WTC11 (cell line): Measurements from ENCODE around the gene UPF3A. TPM values are rescaled to one million over a fixed set of nuclear protein-coding genes. Genes with fewer than 3 reads are reported as not detected.

Experiments used
- AFF4 ChIP-seq: sonication (generic); formaldehyde crosslinking; IDR thresholded peaks from 2 replicates; pipeline ENCODE4 v1.8.1; 2023; ENCODE audit warnings: mild to moderate bottlenecking, missing genetic modification reagents, borderline replicate concordance
- AR ChIP-seq: fragments of 250-450 bp; sonication (Bioruptor Pico); IDR thresholded peaks from 2 replicates; pipeline ENCODE4 v1.9.0; 2021; ENCODE audit warnings: mild to moderate bottlenecking
- ATF6 ChIP-seq: sonication (generic); formaldehyde crosslinking; IDR thresholded peaks from 2 replicates; pipeline ENCODE4 v1.8.1; 2023; ENCODE audit warnings: mild to moderate bottlenecking, missing genetic modification reagents
- CDX4 ChIP-seq: fragments of 250-450 bp; sonication (Bioruptor Pico); IDR thresholded peaks from 2 replicates; pipeline ENCODE4 v1.9.0; 2021; ENCODE audit warnings: moderate library complexity, mild to moderate bottlenecking, inconsistent platforms, borderline replicate concordance
- ETV6 ChIP-seq: sonication (generic); formaldehyde crosslinking; IDR thresholded peaks from 2 replicates; pipeline ENCODE4 v1.8.1; 2022; ENCODE audit warnings: mild to moderate bottlenecking, missing genetic modification reagents
- FOXP4 ChIP-seq: sonication (generic); formaldehyde crosslinking; IDR thresholded peaks from 2 replicates; pipeline ENCODE4 v1.8.0; 2022; ENCODE audit warnings: mild to moderate bottlenecking, missing genetic modification reagents
- GTF2I ChIP-seq: fragments of 250-450 bp; sonication (Bioruptor Pico); conservative IDR thresholded peaks from 2 replicates; pipeline ENCODE4 v1.4.0; 2021; ENCODE audit warnings: mild to moderate bottlenecking
- HMGA2 ChIP-seq: fragments of 250-450 bp; sonication (Bioruptor Pico); IDR thresholded peaks from 2 replicates; pipeline ENCODE4 v1.4.0; 2021; ENCODE audit warnings: mild to moderate bottlenecking, moderate library complexity
- HMGXB4 ChIP-seq: sonication (generic); formaldehyde crosslinking; IDR thresholded peaks from 2 replicates; pipeline ENCODE4 v1.8.1; 2023; ENCODE audit warnings: mild to moderate bottlenecking, moderate library complexity, missing genetic modification reagents
- KAT7 ChIP-seq: sonication (generic); formaldehyde crosslinking; IDR thresholded peaks from 2 replicates; pipeline ENCODE4 v1.8.1; 2023; ENCODE audit warnings: missing genetic modification reagents, mild to moderate bottlenecking, borderline replicate concordance
- MXD4 ChIP-seq: fragments of 250-450 bp; sonication (Bioruptor Pico); IDR thresholded peaks from 2 replicates; pipeline ENCODE4 v1.8.0; 2021; ENCODE audit warnings: mild to moderate bottlenecking, moderate library complexity, borderline replicate concordance
- MYBL2 ChIP-seq: sonication (generic); formaldehyde crosslinking; IDR thresholded peaks from 2 replicates; pipeline ENCODE4 v1.8.1; 2023; ENCODE audit warnings: mild to moderate bottlenecking, moderate library complexity, missing genetic modification reagents
- NFE2L1 ChIP-seq: sonication (generic); formaldehyde crosslinking; IDR thresholded peaks from 2 replicates; pipeline ENCODE4 v1.8.1; 2023; ENCODE audit warnings: missing genetic modification reagents
- RELA ChIP-seq: sonication (generic); formaldehyde crosslinking; IDR thresholded peaks from 2 replicates; pipeline ENCODE4 v1.8.1; 2022; ENCODE audit warnings: missing genetic modification reagents, mild to moderate bottlenecking, borderline replicate concordance
- SMAD3 ChIP-seq: sonication (generic); formaldehyde crosslinking; IDR thresholded peaks from 2 replicates; pipeline ENCODE4 v1.8.0; 2022; ENCODE audit warnings: missing genetic modification reagents, mild to moderate bottlenecking, borderline replicate concordance
- SMAD4 ChIP-seq: sonication (generic); formaldehyde crosslinking; IDR thresholded peaks from 2 replicates; pipeline ENCODE4 v1.8.0; 2022; ENCODE audit warnings: mild to moderate bottlenecking, missing genetic modification reagents
- TEAD1 ChIP-seq: sonication (generic); formaldehyde crosslinking; IDR thresholded peaks from 2 replicates; pipeline ENCODE4 v1.8.0; 2022; ENCODE audit warnings: mild to moderate bottlenecking, missing genetic modification reagents
- ZNF138 ChIP-seq: sonication (generic); formaldehyde crosslinking; conservative IDR thresholded peaks from 2 replicates; pipeline ENCODE4 v1.8.1; 2022; ENCODE audit warnings: mild to moderate bottlenecking, moderate library complexity, missing genetic modification reagents
- ZNF232 ChIP-seq: sonication (generic); formaldehyde crosslinking; IDR thresholded peaks from 2 replicates; pipeline ENCODE4 v1.8.0; 2022; ENCODE audit warnings: mild to moderate bottlenecking, missing genetic modification reagents
- ZNF281 ChIP-seq: sonication (generic); formaldehyde crosslinking; IDR thresholded peaks from 2 replicates; pipeline ENCODE4 v1.8.0; 2023; ENCODE audit warnings: mild to moderate bottlenecking, missing genetic modification reagents
- ZNF317 ChIP-seq: sonication (generic); formaldehyde crosslinking; IDR thresholded peaks from 2 replicates; pipeline ENCODE4 v1.8.1; 2023; ENCODE audit warnings: low read depth, mild to moderate bottlenecking, moderate library complexity, missing genetic modification reagents, borderline replicate concordance
- ZNF423 ChIP-seq: fragments of 250-450 bp; sonication (Bioruptor Pico); IDR thresholded peaks from 2 replicates; pipeline ENCODE4 v2.1.2; 2022; ENCODE audit warnings: mild to moderate bottlenecking, moderate library complexity
- total RNA-seq: library from RNA; stranded (reverse); gene quantifications from 3 replicates; pipeline ENCODE4 v1.2.3, GENCODE V29; 2021

The UPF3A gene
- total RNA-seq, 1 experiment from 2014 or later = 71.9 TPM

- TF ChIP-seq AR = no peak
- TF ChIP-seq SMAD4 (CRISPR knock-in tag) = 0 out of 2 replicates have a peak, but pooled peaks have one; percentile 32
- peak; percentile 85 for TF ChIP-seq KAT7 (CRISPR knock-in tag)
- 0 out of 2 replicates have a peak, but pooled peaks have one; percentile 21 for TF ChIP-seq ZNF423 (CRISPR knock-in tag)
- TF ChIP-seq TEAD1 (CRISPR knock-in tag) = peak; percentile 65; the same call in 1 of the 2 replicates
- peak; percentile 64; the same call in 1 of the 2 replicates for TF ChIP-seq ETV6
- peak; percentile 89; the same call in 1 of the 2 replicates for TF ChIP-seq HMGXB4
- no peak for TF ChIP-seq GTF2I (CRISPR knock-in tag)
- TF ChIP-seq ZNF281 (CRISPR knock-in tag) = 0 out of 2 replicates have a peak, but pooled peaks have one; percentile 37
- no peak for TF ChIP-seq ATF6 (CRISPR knock-in tag)
- TF ChIP-seq CDX4 (CRISPR knock-in tag) = no peak
- no peak; the same call in 1 of the 2 replicates for TF ChIP-seq ZNF138
- TF ChIP-seq MYBL2 (CRISPR knock-in tag) = peak; percentile 85; the same call in 1 of the 2 replicates
- no peak for TF ChIP-seq ZNF232 (CRISPR knock-in tag)
- TF ChIP-seq NFE2L1 = no peak
- no peak for TF ChIP-seq MXD4 (CRISPR knock-in tag)
- no peak for TF ChIP-seq SMAD3
- TF ChIP-seq ZNF317 (CRISPR knock-in tag) = no peak
- no peak for TF ChIP-seq AFF4 (CRISPR knock-in tag)
- no peak for TF ChIP-seq HMGA2 (CRISPR knock-in tag)
- TF ChIP-seq FOXP4 = peak; percentile 77
- peak; percentile 77; the same call in 1 of the 2 replicates for TF ChIP-seq RELA
Measured at GRCh38 chr13:114281351-114282040, at the start of gene UPF3A (continued).
